HL-60 (cell line): ENCODE data around the gene PEX11B.
A peak's percentile ranks its signal among the peaks of the same experiment; 100 is the strongest.

Experiments used
- DNase-seq, 2 experiments: peaks; one replicate each; pipeline ENCODE4 v3.0.0-alpha.2; 2010 to 2020; ENCODE audit warnings: low read depth in 1 of 2, low spot score in 1 of 2
- H3K27ac ChIP-seq: fragments of 250-450 bp; sonication (Bioruptor Pico); replicated peaks from 2 replicates; pipeline ENCODE4 v1.5.1; 2020; ENCODE audit warnings: mild to moderate bottlenecking, moderate library complexity
- H3K27me3 ChIP-seq: fragments of 250-450 bp; sonication (Bioruptor Pico); 2 replicates; pipeline ENCODE4 v1.5.1; 2021; ENCODE audit warnings: mild to moderate bottlenecking, moderate library complexity; ENCODE audit not compliant: insufficient read depth, poor library complexity, severe bottlenecking
- H3K4me3 ChIP-seq: replicated peaks from 2 replicates; pipeline ENCODE4 v1.5.1; 2011; ENCODE audit warnings: mild to moderate bottlenecking, control low read depth, low read length; ENCODE audit not compliant: insufficient read depth
- CTCF ChIP-seq: IDR thresholded peaks from one replicate; pipeline ENCODE4 v1.5.1; 2011; ENCODE audit warnings: low read length, control low read depth, inconsistent platforms; ENCODE audit not compliant: insufficient read depth
- GABPA ChIP-seq: IDR thresholded peaks from 2 replicates; pipeline ENCODE4 v1.6.1; 2012; ENCODE audit warnings: low read depth
- POLR2AphosphoS5 ChIP-seq: IDR thresholded peaks from 2 replicates; pipeline ENCODE4 v1.6.1; 2012; ENCODE audit warnings: low read depth
- REST ChIP-seq: IDR thresholded peaks from 2 replicates; pipeline ENCODE4 v1.6.1; 2012; ENCODE audit warnings: low read depth; ENCODE audit not compliant: insufficient replicate concordance
- SPI1 ChIP-seq: IDR thresholded peaks from 2 replicates; pipeline ENCODE4 v1.6.1; 2012; ENCODE audit warnings: low read depth, mild to moderate bottlenecking, borderline replicate concordance

Gene PEX11B

GRCh38 chr1:145886390-145886789 is 32.1 kb downstream of the PEX11B start:
- H3K27ac ChIP-seq, result no peak overlapping the region
- H3K27me3 ChIP-seq, result peaks cover 6% of the 10 kb centered on the region
- peak overlapping the region; percentile 72; the same call in 1 of the 2 replicates for H3K4me3 ChIP-seq
- TF ChIP-seq CTCF, result no peak
- TF ChIP-seq REST, result no peak
- TF ChIP-seq SPI1, result no peak
- TF ChIP-seq GABPA, result no peak
- TF ChIP-seq POLR2AphosphoS5, result no peak
- no peak for DNase-seq

GRCh38 chr1:145885738-145886287 is 32.7 kb downstream of the PEX11B start, which contains the start of gene ANKRD35:
TSS of gene ANKRD35 (minus strand) at chr1:145885866. CDS start at chr1:145885758, 108 bp downstream.
- Histone ChIP-seq H3K27ac (no peak within 1 kb of the TSS), H3K27me3 (peaks cover 6% of the 10 kb centered on the region), H3K4me3 (peak within 1 kb of the TSS; percentile 72)
- no peak for TF ChIP-seq SPI1
- no peak for TF ChIP-seq REST
- TF ChIP-seq CTCF, result no peak
- TF ChIP-seq POLR2AphosphoS5, result no peak
- no peak for TF ChIP-seq GABPA
- DNase-seq, result peak; percentile 40 to 72

- TF ChIP-seq POLR2AphosphoS5, result no peak
- TF ChIP-seq REST, result no peak
- no peak for TF ChIP-seq GABPA
- no peak for TF ChIP-seq SPI1
- no peak for TF ChIP-seq CTCF
- Histone ChIP-seq H3K4me3 (no peak overlapping the region), H3K27ac (no peak overlapping the region), H3K27me3 (peaks cover 6% of the 10 kb centered on the region)
- no peak for DNase-seq
These were observed 33.8 kb downstream of the PEX11B start for GRCh38 chr1:145884675-145885074.
